C4-2B (cell line): ENCODE results near the gene QKI.

Source experiments
- ZFX ChIP-seq: fragments of 450-650 bp; IDR thresholded peaks from 2 replicates; pipeline ENCODE4 v1.6.1; 2017
- TF ChIP-seq, protein P1 (sequence below): fragments of 450-650 bp; conservative IDR thresholded peaks from 2 replicates; pipeline ENCODE4 v1.5.1; 2017; ENCODE audit warnings: mild to moderate bottlenecking

GRCh38 chr6:163536770-163537169, 122.3 kb downstream of the QKI start:
- no peak for TF ChIP-seq ZFX
- TF ChIP-seq, protein P1, sequence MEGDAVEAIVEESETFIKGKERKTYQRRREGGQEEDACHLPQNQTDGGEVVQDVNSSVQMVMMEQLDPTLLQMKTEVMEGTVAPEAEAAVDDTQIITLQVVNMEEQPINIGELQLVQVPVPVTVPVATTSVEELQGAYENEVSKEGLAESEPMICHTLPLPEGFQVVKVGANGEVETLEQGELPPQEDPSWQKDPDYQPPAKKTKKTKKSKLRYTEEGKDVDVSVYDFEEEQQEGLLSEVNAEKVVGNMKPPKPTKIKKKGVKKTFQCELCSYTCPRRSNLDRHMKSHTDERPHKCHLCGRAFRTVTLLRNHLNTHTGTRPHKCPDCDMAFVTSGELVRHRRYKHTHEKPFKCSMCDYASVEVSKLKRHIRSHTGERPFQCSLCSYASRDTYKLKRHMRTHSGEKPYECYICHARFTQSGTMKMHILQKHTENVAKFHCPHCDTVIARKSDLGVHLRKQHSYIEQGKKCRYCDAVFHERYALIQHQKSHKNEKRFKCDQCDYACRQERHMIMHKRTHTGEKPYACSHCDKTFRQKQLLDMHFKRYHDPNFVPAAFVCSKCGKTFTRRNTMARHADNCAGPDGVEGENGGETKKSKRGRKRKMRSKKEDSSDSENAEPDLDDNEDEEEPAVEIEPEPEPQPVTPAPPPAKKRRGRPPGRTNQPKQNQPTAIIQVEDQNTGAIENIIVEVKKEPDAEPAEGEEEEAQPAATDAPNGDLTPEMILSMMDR = no peak
